H1 (cell line): Measurements from ENCODE around the gene TMEM139. TPM values are rescaled to one million over a fixed set of nuclear protein-coding genes. Genes with fewer than 3 reads are reported as not detected.

Experiments used
- CTCF ChIA-PET: fragments of 300-600 bp; sonication (Branson Sonifier 250); formaldehyde crosslinking; loops from one replicate; lab custom pipeline; 2021; ENCODE audit not compliant: partially characterized antibody; lab: Charles Lee
- POLR2A ChIA-PET: fragments of 300-600 bp; sonication (Branson Sonifier 250); formaldehyde crosslinking; loops from one replicate; lab custom pipeline; 2021; ENCODE audit warnings: inconsistent platforms; ENCODE audit not compliant: partially characterized antibody; lab: Charles Lee
- DNase-seq, 2 experiments: peaks; one replicate each; pipeline versions ENCODE4 v3.0.0 to v3.0.0-alpha.2; 2010 to 2022; ENCODE audit warnings: low spot score in 2 of 2, low read depth in 1 of 2, mixed read lengths in 1 of 2
- FAIRE-seq: peaks from 2 replicates; lab custom pipeline; 2011; peaks lifted over from hg19 to GRCh38; lab: Jason Lieb, UNC
- H2AFZ ChIP-seq: 2 replicates; pipeline ENCODE4 v1.8.1; 2012; ENCODE audit warnings: low read length, inconsistent platforms
- H2AK5ac ChIP-seq: 2 replicates; pipeline ENCODE4 v1.6.1; 2013; ENCODE audit warnings: low read depth, low read length
- H2BK120ac ChIP-seq: replicated peaks from 2 replicates; pipeline ENCODE3; 2013; ENCODE audit warnings: low read depth, low read length, inconsistent platforms
- H2BK12ac ChIP-seq: 2 replicates; pipeline ENCODE4 v1.6.1; 2013; ENCODE audit warnings: low read depth, low read length
- H2BK15ac ChIP-seq: 2 replicates; pipeline ENCODE4 v1.6.1; 2013; ENCODE audit warnings: low read length
- H2BK20ac ChIP-seq: 2 replicates; pipeline ENCODE4 v1.6.1; 2013; ENCODE audit warnings: low read length
- H2BK5ac ChIP-seq: 2 replicates; pipeline ENCODE4 v1.6.1; 2013; ENCODE audit warnings: low read depth, low read length
- H3K14ac ChIP-seq: 2 replicates; pipeline ENCODE4 v1.6.1; 2013; ENCODE audit warnings: inconsistent platforms; ENCODE audit not compliant: insufficient read length
- H3K18ac ChIP-seq: 2 replicates; pipeline ENCODE4 v1.6.1; 2013; ENCODE audit warnings: low read length; ENCODE audit errors: extremely low read depth
- H3K23ac ChIP-seq: 2 replicates; pipeline ENCODE4 v1.6.1; 2013; ENCODE audit warnings: inconsistent platforms; ENCODE audit not compliant: insufficient read length
- H3K23me2 ChIP-seq: 2 replicates; pipeline ENCODE4 v1.6.1; 2013; ENCODE audit warnings: low read depth, low read length
- H3K27ac ChIP-seq: 2 replicates; pipeline ENCODE4 v1.6.1; 2011; ENCODE audit warnings: low read depth, low read length, inconsistent platforms
- H3K27me3 ChIP-seq, 4 experiments: replicated peaks in 1 of 4; 1 replicate in 1 of 4; 2 replicates in 3 of 4; pipeline versions ENCODE4 v1.6.1 to v1.8.1; 2011 to 2013; ENCODE audit warnings: low read length in 3 of 4, mild to moderate bottlenecking in 3 of 4, inconsistent platforms in 2 of 4, mixed read lengths in 2 of 4, moderate library complexity in 1 of 4; ENCODE audit not compliant: control insufficient read depth in 3 of 4, insufficient read depth in 3 of 4; ENCODE audit errors: extremely low read depth in 1 of 4
- H3K36me3 ChIP-seq, 4 experiments: 2 replicates each; pipeline versions ENCODE4 v1.6.1 to v1.8.1; 2011 to 2013; ENCODE audit warnings: mild to moderate bottlenecking in 4 of 4, low read length in 3 of 4, moderate library complexity in 2 of 4, control low read depth in 1 of 4, inconsistent platforms in 1 of 4; ENCODE audit not compliant: insufficient read depth in 4 of 4, control insufficient read depth in 2 of 4
- H3K4ac ChIP-seq: replicated peaks from 2 replicates; pipeline ENCODE3; 2013; ENCODE audit warnings: low read length, low read depth, mixed read lengths, inconsistent platforms; ENCODE audit not compliant: insufficient read length
- H3K4me1 ChIP-seq, 4 experiments: replicated peaks in 1 of 4; 1 replicate in 1 of 4; 2 replicates in 3 of 4; pipeline versions ENCODE4 v1.6.1 to v1.8.1; 2011 to 2013; ENCODE audit warnings: low read length in 3 of 4, inconsistent platforms in 2 of 4, mixed read lengths in 1 of 4; ENCODE audit not compliant: insufficient read depth in 4 of 4, control insufficient read depth in 3 of 4
- H3K4me2 ChIP-seq, 2 experiments: 2 replicates each; pipeline versions ENCODE4 v1.6.1 to v1.8.1; 2011 to 2013; ENCODE audit warnings: low read depth in 2 of 2, low read length in 2 of 2, control low read depth in 1 of 2, inconsistent platforms in 1 of 2, mild to moderate bottlenecking in 1 of 2; ENCODE audit not compliant: insufficient read depth in 1 of 2
- H3K4me3 ChIP-seq, 4 experiments: fragments of 200-600, 300-600 bp in 1 of 4; sonication (generic), shearing (Covaris generic), sonication (Bioruptor Twin) in 1 of 4; 2 replicates each; pipeline versions ENCODE4 v1.5.1 to v1.8.1; 2011 to 2016; ENCODE audit warnings: low read length in 4 of 4, low read depth in 3 of 4, control low read depth in 2 of 4, inconsistent platforms in 2 of 4, mild to moderate bottlenecking in 2 of 4, mixed read lengths in 1 of 4, moderate library complexity in 1 of 4; ENCODE audit not compliant: insufficient read depth in 2 of 4; ENCODE audit errors: extremely low read depth in 1 of 4
- H3K56ac ChIP-seq: replicated peaks from 2 replicates; pipeline ENCODE3; 2013; ENCODE audit warnings: low read depth, mild to moderate bottlenecking, mixed read lengths, low read length, inconsistent platforms; ENCODE audit not compliant: insufficient read length
- H3K79me1 ChIP-seq: 2 replicates; pipeline ENCODE4 v1.6.1; 2013; ENCODE audit warnings: low read depth, low read length, control low read depth
- H3K79me2 ChIP-seq, 2 experiments: 2 replicates each; pipeline versions ENCODE4 v1.6.1 to v1.8.1; 2012 to 2013; ENCODE audit warnings: low read length in 2 of 2, mild to moderate bottlenecking in 2 of 2, inconsistent platforms in 1 of 2; ENCODE audit not compliant: insufficient read depth in 2 of 2, control insufficient read depth in 1 of 2
- H3K9ac ChIP-seq, 4 experiments: replicated peaks in 1 of 4; 1 replicate in 1 of 4; 2 replicates in 3 of 4; pipeline versions ENCODE4 v1.6.1 to v1.8.1; 2011 to 2013; ENCODE audit warnings: low read depth in 3 of 4, low read length in 3 of 4, control low read depth in 2 of 4, mild to moderate bottlenecking in 2 of 4, moderate library complexity in 2 of 4, inconsistent platforms in 1 of 4; ENCODE audit errors: extremely low read depth in 1 of 4
- H3K9me3 ChIP-seq, 2 experiments: 2 replicates each; pipeline versions ENCODE4 v1.6.1 to v1.8.1; 2012 to 2013; ENCODE audit warnings: mild to moderate bottlenecking in 2 of 2, moderate library complexity in 2 of 2, control low read depth in 1 of 2, inconsistent platforms in 1 of 2, low read depth in 1 of 2, low read length in 1 of 2, mixed read lengths in 1 of 2; ENCODE audit not compliant: insufficient read depth in 2 of 2
- H4K20me1 ChIP-seq, 2 experiments: replicated peaks in 1 of 2; 2 replicates each; pipeline versions ENCODE3 to v1.8.1; 2011 to 2013; ENCODE audit warnings: inconsistent platforms in 2 of 2, low read length in 2 of 2, mild to moderate bottlenecking in 1 of 2; ENCODE audit not compliant: insufficient read depth in 2 of 2, control insufficient read depth in 1 of 2
- H4K5ac ChIP-seq: 2 replicates; pipeline ENCODE4 v1.6.1; 2013; ENCODE audit warnings: low read length, low read depth, mixed read lengths, inconsistent platforms; ENCODE audit not compliant: insufficient read length
- H4K8ac ChIP-seq: 2 replicates; pipeline ENCODE4 v1.8.0; 2013; ENCODE audit warnings: mild to moderate bottlenecking, moderate library complexity, low read length, inconsistent platforms; ENCODE audit not compliant: insufficient read depth; ENCODE audit errors: extremely low read depth
- H4K91ac ChIP-seq: replicated peaks from 2 replicates; pipeline ENCODE3; 2013; ENCODE audit warnings: low read length, mixed read lengths, inconsistent platforms; ENCODE audit not compliant: insufficient read length
- CBX8 ChIP-seq: fragments of 300-800, 300-1000 bp; sonication (generic); IDR thresholded peaks from 2 replicates; pipeline ENCODE4 v1.7.1; 2016; ENCODE audit warnings: low read depth, low read length, borderline replicate concordance
- CHD2 ChIP-seq: IDR thresholded peaks from 2 replicates; pipeline ENCODE4 v1.6.1; 2012; ENCODE audit warnings: low read length, improper control_type of control experiment
- EGR1 ChIP-seq: IDR thresholded peaks from 2 replicates; pipeline ENCODE4 v1.6.1; 2011; ENCODE audit warnings: low read depth, low read length, borderline replicate concordance
- HDAC6 ChIP-seq: IDR thresholded peaks from one replicate; pipeline ENCODE4 v1.7.1; 2012; ENCODE audit warnings: low read depth, mild to moderate bottlenecking, inconsistent platforms, low read length, moderate library complexity
- PHF8 ChIP-seq: fragments of 200-600 bp; sonication (generic); conservative IDR thresholded peaks from 2 replicates; pipeline ENCODE4 v1.7.1; 2012; ENCODE audit warnings: low read depth, mild to moderate bottlenecking, inconsistent platforms, low read length, moderate library complexity
- RAD21 ChIP-seq, 2 experiments: IDR thresholded peaks in 1 of 2; conservative IDR thresholded peaks in 1 of 2; 2 replicates each; pipeline ENCODE4 v1.6.1; 2011; ENCODE audit warnings: low read depth in 2 of 2, low read length in 2 of 2, improper control_type of control experiment in 1 of 2, inconsistent platforms in 1 of 2, mild to moderate bottlenecking in 1 of 2, moderate library complexity in 1 of 2
- SIN3A ChIP-seq, 2 experiments: IDR thresholded peaks in 1 of 2; conservative IDR thresholded peaks in 1 of 2; 2 replicates each; pipeline ENCODE4 v1.6.1; 2011 to 2012; ENCODE audit warnings: low read length in 2 of 2, improper control_type of control experiment in 1 of 2, low read depth in 1 of 2, mild to moderate bottlenecking in 1 of 2
- SP4 ChIP-seq: IDR thresholded peaks from 2 replicates; pipeline ENCODE4 v1.6.1; 2012; ENCODE audit warnings: low read length, inconsistent platforms
- SRF ChIP-seq: IDR thresholded peaks from 2 replicates; pipeline ENCODE4 v1.6.1; 2011; ENCODE audit warnings: mild to moderate bottlenecking, low read depth, low read length, moderate library complexity
- SUZ12 ChIP-seq: fragments of 200-600 bp; sonication (generic); IDR thresholded peaks from 2 replicates; pipeline ENCODE4 v1.6.1; 2012; ENCODE audit warnings: mild to moderate bottlenecking, inconsistent platforms, low read length, moderate library complexity, mixed read lengths
- TEAD4 ChIP-seq: IDR thresholded peaks from 2 replicates; pipeline ENCODE4 v1.6.1; 2012; ENCODE audit warnings: low read depth, low read length, inconsistent platforms, mixed read lengths
- YY1 ChIP-seq: IDR thresholded peaks from 2 replicates; pipeline ENCODE4 v1.6.1; 2011; ENCODE audit warnings: low read depth, mild to moderate bottlenecking, low read length
- WGBS, 2 experiments: shearing (Covaris generic) in 1 of 2; methylation state at CpG; one replicate each; pipeline versions ENCODE4 v1.1.6 to v1.1.7; 2013 to 2015; ENCODE audit warnings: low lambda C conversion rate in 2 of 2, mixed read lengths in 2 of 2, inconsistent platforms in 1 of 2, low coverage in 1 of 2, missing lambda C conversion rate in 1 of 2; ENCODE audit not compliant: insufficient replicate concordance in 2 of 2, insufficient coverage in 1 of 2, insufficient read length in 1 of 2; ENCODE audit errors: extremely low coverage in 1 of 2, missing lambda C conversion rate in 1 of 2; 5-methylcytosine and 5-hydroxymethylcytosine counted together
- polyA plus RNA-seq, 7 experiments: library from polyadenylated mRNA; depleted of rRNA in 3 of 7; stranded (reverse) in 5 of 7; unstranded in 2 of 7; fragments of >200 nt in 5 of 7; fragments of 200-250 nt in 2 of 7; gene quantifications; 1 replicate in 5 of 7; 2 replicates in 1 of 7; 4 replicates in 1 of 7; pipeline versions ENCODE4 v1.2.1 to v1.2.3, GENCODE V29; 2011 to 2013; ENCODE audit warnings: missing spikeins in 2 of 7, mixed read lengths in 2 of 7
- total RNA-seq: library from RNA; stranded (reverse); fragmentation: NEBNext Ultra II Directional; extraction: Animal tissue kit (Norgen Biotek cat#: 25700); gene quantifications from 2 replicates; pipeline ENCODE4 v1.2.1, GENCODE V29; 2021
- TF ChIP-seq, protein P1 (sequence below): IDR thresholded peaks from 2 replicates; pipeline ENCODE4 v1.6.1; 2011; ENCODE audit warnings: low read depth, mild to moderate bottlenecking, low read length; ENCODE audit not compliant: insufficient read depth
- TF ChIP-seq, protein P2 (sequence below): IDR thresholded peaks from 2 replicates; pipeline ENCODE4 v1.6.1; 2012; ENCODE audit warnings: inconsistent platforms

Gene TMEM139
- total and polyA plus RNA-seq, 2 of the 8 experiments (the other 6 are each of a cell fraction or from before 2014, with no cell fraction given), result 3.2 to 6.7 TPM

DNA sequence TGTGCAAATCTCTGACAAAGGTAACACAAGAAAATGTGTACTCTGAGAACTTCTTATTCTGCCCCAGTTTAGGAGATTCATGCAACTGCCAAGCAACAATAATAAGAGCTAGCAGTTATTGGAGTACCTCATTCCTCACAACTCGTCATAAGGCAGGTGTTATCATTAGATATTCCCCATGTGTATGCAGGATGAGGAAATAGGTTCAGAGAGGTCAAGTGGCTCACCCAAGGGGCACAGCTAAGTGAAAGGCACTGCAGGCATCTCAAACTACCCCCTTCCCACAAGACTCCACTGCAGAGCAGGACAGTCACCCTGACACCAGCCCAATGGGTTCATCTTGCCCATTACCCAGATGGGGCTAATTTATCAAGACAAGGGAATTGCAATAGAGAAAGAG lies 22.9 kb upstream of the TMEM139 start:
- FAIRE-seq (no peak), DNase-seq (no peak)
- ChIA-PET CTCF (interaction anchor here (1.7 to 3.5 kb wide), 2 partner anchors 22 to 44 kb away, joined by 6 to 20 read pairs; no protein-coding TSS in a partner anchor), POLR2A (no interaction called here)
- Histone ChIP-seq H3K14ac (no peak overlapping the region), H3K79me2 (no peaks in the 10 kb centered on the region), H2BK120ac (no peak overlapping the region), H4K5ac (no peak overlapping the region), H3K36me3 (no peaks in the 10 kb centered on the region), H4K20me1 (no peaks in the 10 kb centered on the region), H3K4me3 (no peak overlapping the region), H3K27ac (no peak overlapping the region), H3K18ac (no peak overlapping the region), H3K4me1 (peaks cover 0 to 4% (median 0%) of the 10 kb centered on the region in 4 experiments; a peak in 2 of 7 replicates), H4K8ac (no peak overlapping the region), H3K79me1 (no peaks in the 10 kb centered on the region), H3K4me2 (no peak overlapping the region), H3K4ac (no peak overlapping the region), H3K56ac (no peak overlapping the region), H2BK12ac (no peak overlapping the region), H2BK20ac (no peak overlapping the region), H2BK15ac (no peak overlapping the region), H2BK5ac (no peak overlapping the region), H3K9ac (no peak overlapping the region), H2AFZ (no peak overlapping the region), H3K23ac (no peak overlapping the region), H3K23me2 (peaks cover 2% of the 10 kb centered on the region; the same call in 1 of the 2 replicates), H4K91ac (no peak overlapping the region), H3K9me3 (no peaks in the 10 kb centered on the region), H3K27me3 (peaks cover 0 to 3% (median 0%) of the 10 kb centered on the region in 4 experiments; a peak in 3 of 7 replicates), H2AK5ac (no peak overlapping the region)
- WGBS, 2 experiments, result 86% methylated on average over 1 of the region's 1 CpG; no CpG with 5 or more reads in 1 of the 2 experiments
- TF ChIP-seq CBX8, result no peak
- no peak for TF ChIP-seq RAD21 (IDR thresholded peaks at IDR 0.05 in 1 of 2, conservative IDR thresholded peaks at IDR 0.05 in 1 of 2; ENCODE audit: low read depth in 2 of 2, low read length in 2 of 2)
- no peak for TF ChIP-seq TEAD4
- TF ChIP-seq YY1, result no peak
- no peak for TF ChIP-seq SRF
- no peak for TF ChIP-seq SP4
- no peak for TF ChIP-seq PHF8
- no peak for TF ChIP-seq SIN3A (conservative IDR thresholded peaks at IDR 0.05 in 1 of 2, IDR thresholded peaks at IDR 0.05 in 1 of 2; ENCODE audit: low read depth in 1 of 2, low read length in 2 of 2)
- no peak for TF ChIP-seq HDAC6
- TF ChIP-seq CHD2, result no peak
- TF ChIP-seq, protein P1, sequence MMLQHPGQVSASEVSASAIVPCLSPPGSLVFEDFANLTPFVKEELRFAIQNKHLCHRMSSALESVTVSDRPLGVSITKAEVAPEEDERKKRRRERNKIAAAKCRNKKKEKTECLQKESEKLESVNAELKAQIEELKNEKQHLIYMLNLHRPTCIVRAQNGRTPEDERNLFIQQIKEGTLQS, result no peak
- no peak for TF ChIP-seq EGR1
- TF ChIP-seq SUZ12, result no peak
- TF ChIP-seq, protein P2, sequence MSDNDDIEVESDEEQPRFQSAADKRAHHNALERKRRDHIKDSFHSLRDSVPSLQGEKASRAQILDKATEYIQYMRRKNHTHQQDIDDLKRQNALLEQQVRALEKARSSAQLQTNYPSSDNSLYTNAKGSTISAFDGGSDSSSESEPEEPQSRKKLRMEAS, result no peak
